Fibroblast of lung (primary cell): ENCODE measurements around the gene IDI1. TPM values are rescaled to one million over a fixed set of nuclear protein-coding genes. Genes with fewer than 3 reads are reported as not detected.

Experiments
- DNase-seq, 2 donors: peaks; one replicate each; pipeline versions ENCODE4 v3.0.0 to v3.0.0-alpha.2; 2010; ENCODE audit warnings: low read depth in 2 of 2
- H2AFZ ChIP-seq: 2 replicates; pipeline ENCODE4 v1.5.1; 2012; ENCODE audit warnings: low read length, control low read depth, inconsistent platforms
- H3K27ac ChIP-seq: 2 replicates; pipeline ENCODE4 v1.5.1; 2011; ENCODE audit warnings: low read length, control low read depth; ENCODE audit not compliant: insufficient read depth
- H3K27me3 ChIP-seq: 2 replicates; pipeline ENCODE4 v1.5.1; 2011; ENCODE audit warnings: mild to moderate bottlenecking, low read length; ENCODE audit not compliant: control insufficient read depth, insufficient read depth
- H3K36me3 ChIP-seq: 2 replicates; pipeline ENCODE4 v1.5.1; 2011; ENCODE audit warnings: low read length; ENCODE audit not compliant: control insufficient read depth, insufficient read depth
- H3K4me1 ChIP-seq: 2 replicates; pipeline ENCODE4 v1.5.1; 2011; ENCODE audit warnings: low read length; ENCODE audit not compliant: control insufficient read depth, insufficient read depth; ENCODE audit errors: extremely low read depth
- H3K4me2 ChIP-seq: 2 replicates; pipeline ENCODE4 v1.5.1; 2011; ENCODE audit warnings: low read length, control low read depth; ENCODE audit not compliant: insufficient read depth; ENCODE audit errors: extremely low read depth
- H3K4me3 ChIP-seq, 4 experiments: fragments of 200-600 bp in 1 of 4; sonication (generic) in 1 of 4; replicated peaks in 1 of 4; 2 replicates each; pipeline ENCODE4 v1.5.1; 2011 to 2016; ENCODE audit warnings: low read length in 4 of 4, low read depth in 3 of 4, mild to moderate bottlenecking in 3 of 4, control low read depth in 2 of 4, inconsistent platforms in 1 of 4, mixed read lengths in 1 of 4; ENCODE audit not compliant: insufficient read depth in 1 of 4; ENCODE audit errors: control extremely low read depth in 1 of 4
- H3K79me2 ChIP-seq: 2 replicates; pipeline ENCODE4 v1.5.1; 2012; ENCODE audit warnings: mild to moderate bottlenecking, low read length, inconsistent platforms; ENCODE audit not compliant: control insufficient read depth, insufficient read depth
- H3K9ac ChIP-seq: 2 replicates; pipeline ENCODE4 v1.5.1; 2011; ENCODE audit warnings: mild to moderate bottlenecking, low read length, control low read depth; ENCODE audit not compliant: insufficient read depth
- H3K9me3 ChIP-seq: 2 replicates; pipeline ENCODE4 v1.5.1; 2012; ENCODE audit warnings: low read depth, low read length; ENCODE audit not compliant: control insufficient read depth, insufficient read depth
- H4K20me1 ChIP-seq: 2 replicates; pipeline ENCODE4 v1.5.1; 2011; ENCODE audit warnings: low read length; ENCODE audit not compliant: control insufficient read depth, insufficient read depth; ENCODE audit errors: extremely low read depth
- EZH2 ChIP-seq: IDR thresholded peaks from 2 replicates; pipeline ENCODE4 v1.5.1; 2012; ENCODE audit warnings: low read length, control low read depth, mild to moderate bottlenecking; ENCODE audit errors: missing control alignments
- polyA plus RNA-seq, 2 donors: library from polyadenylated mRNA; depleted of rRNA in 1 of 2; stranded (reverse) in 1 of 2; unstranded in 1 of 2; fragments of >200 nt; gene quantifications; 2 replicates each; pipeline ENCODE4 v1.2.1, GENCODE V29; 2011 to 2012; ENCODE audit warnings: missing spikeins in 1 of 2
- total RNA-seq: library from RNA; depleted of rRNA; stranded (reverse); fragments of >200 nt; gene quantifications from 2 replicates; pipeline ENCODE4 v1.2.1, GENCODE V29; 2014
- TF ChIP-seq, protein P1 (sequence below), 2 donors: IDR thresholded peaks in 1 of 2; conservative IDR thresholded peaks in 1 of 2; 1 replicate in 1 of 2; 2 replicates in 1 of 2; pipeline ENCODE4 v1.5.1; 2011 to 2012; ENCODE audit warnings: low read length in 2 of 2, control low read depth in 1 of 2, inconsistent platforms in 1 of 2, low read depth in 1 of 2, mild to moderate bottlenecking in 1 of 2

Gene IDI1
- total and polyA plus RNA-seq, 2 donors (not counting 1 experiment from before 2014, with no cell fraction given): 156 to 202 TPM

DNA sequence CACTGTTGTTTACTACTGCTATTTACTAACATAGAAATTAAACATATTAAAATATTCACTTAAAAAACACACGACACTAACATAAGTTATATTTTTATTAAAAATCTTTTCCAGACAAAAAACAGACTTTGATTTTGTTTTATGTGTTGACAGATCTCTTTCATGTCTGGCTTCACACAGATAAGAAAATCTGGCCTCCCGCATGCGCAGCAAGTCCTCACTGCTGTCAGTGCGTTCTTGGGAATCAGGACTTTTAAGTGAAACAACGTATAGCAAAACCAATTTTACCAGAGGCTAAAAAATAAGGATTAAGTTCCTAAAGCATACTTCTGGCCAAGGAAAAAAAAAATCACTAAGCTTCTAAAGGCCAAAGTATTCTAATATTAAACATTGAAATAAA, 1.2 kb upstream of the IDI1 start:
- H3K79me2 ChIP-seq: peaks cover 68% of the 10 kb centered on the region
- DNase-seq: peak; percentile 29 to 40
- H2AFZ ChIP-seq: no peak overlapping the region
- peaks cover 3% of the 10 kb centered on the region for H3K36me3 ChIP-seq
- peaks cover 7% of the 10 kb centered on the region for H3K4me1 ChIP-seq
- H3K9ac ChIP-seq: peak overlapping the region; percentile 97
- H3K27ac ChIP-seq: peak overlapping the region; percentile 98
- H3K9me3 ChIP-seq: no peaks in the 10 kb centered on the region
- H3K27me3 ChIP-seq: no peaks in the 10 kb centered on the region
- H4K20me1 ChIP-seq: no peaks in the 10 kb centered on the region
- H3K4me3 ChIP-seq: peak overlapping the region; percentile 56 to 95 (median 80)
- H3K4me2 ChIP-seq: peak overlapping the region; percentile 90
- TF ChIP-seq, protein P1, sequence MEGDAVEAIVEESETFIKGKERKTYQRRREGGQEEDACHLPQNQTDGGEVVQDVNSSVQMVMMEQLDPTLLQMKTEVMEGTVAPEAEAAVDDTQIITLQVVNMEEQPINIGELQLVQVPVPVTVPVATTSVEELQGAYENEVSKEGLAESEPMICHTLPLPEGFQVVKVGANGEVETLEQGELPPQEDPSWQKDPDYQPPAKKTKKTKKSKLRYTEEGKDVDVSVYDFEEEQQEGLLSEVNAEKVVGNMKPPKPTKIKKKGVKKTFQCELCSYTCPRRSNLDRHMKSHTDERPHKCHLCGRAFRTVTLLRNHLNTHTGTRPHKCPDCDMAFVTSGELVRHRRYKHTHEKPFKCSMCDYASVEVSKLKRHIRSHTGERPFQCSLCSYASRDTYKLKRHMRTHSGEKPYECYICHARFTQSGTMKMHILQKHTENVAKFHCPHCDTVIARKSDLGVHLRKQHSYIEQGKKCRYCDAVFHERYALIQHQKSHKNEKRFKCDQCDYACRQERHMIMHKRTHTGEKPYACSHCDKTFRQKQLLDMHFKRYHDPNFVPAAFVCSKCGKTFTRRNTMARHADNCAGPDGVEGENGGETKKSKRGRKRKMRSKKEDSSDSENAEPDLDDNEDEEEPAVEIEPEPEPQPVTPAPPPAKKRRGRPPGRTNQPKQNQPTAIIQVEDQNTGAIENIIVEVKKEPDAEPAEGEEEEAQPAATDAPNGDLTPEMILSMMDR (conservative IDR thresholded peaks at IDR 0.05 in 1 of 2, IDR thresholded peaks at IDR 0.05 in 1 of 2; ENCODE audit: low read depth in 1 of 2, low read length in 2 of 2): no peak
- TF ChIP-seq EZH2: no peak

DNA sequence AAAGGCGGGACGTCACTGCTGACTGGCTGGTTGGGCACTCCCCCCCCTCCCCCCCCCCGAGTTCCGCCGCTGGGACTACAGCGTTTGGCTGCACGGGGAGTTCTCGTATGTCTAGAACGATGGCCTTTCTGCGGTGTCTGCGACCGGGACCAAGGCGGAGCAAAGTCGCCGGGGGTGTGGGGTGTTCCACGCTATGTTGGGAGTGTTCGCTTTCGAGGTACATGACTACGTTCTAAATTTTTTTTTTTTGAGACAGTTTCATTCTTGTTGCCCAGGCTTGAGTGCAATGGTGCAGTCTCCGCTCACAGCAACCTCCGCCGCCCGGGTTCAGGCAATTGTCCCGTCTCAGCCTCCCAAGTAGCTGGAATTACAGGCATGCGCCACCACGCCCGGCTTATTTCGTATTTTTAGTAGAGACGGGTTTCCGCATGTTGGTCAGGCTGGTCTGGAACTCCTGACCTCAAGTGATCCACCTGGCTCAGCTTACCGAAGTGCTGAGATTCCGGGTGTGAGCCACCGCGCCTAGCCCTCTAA, 573 bp upstream of the IDI1 start:
- H3K27me3 ChIP-seq: no peaks in the 10 kb centered on the region
- peak in 1 of 2 donors; percentile 49 for DNase-seq
- peak overlapping the region; percentile 36 for H2AFZ ChIP-seq

DNA sequence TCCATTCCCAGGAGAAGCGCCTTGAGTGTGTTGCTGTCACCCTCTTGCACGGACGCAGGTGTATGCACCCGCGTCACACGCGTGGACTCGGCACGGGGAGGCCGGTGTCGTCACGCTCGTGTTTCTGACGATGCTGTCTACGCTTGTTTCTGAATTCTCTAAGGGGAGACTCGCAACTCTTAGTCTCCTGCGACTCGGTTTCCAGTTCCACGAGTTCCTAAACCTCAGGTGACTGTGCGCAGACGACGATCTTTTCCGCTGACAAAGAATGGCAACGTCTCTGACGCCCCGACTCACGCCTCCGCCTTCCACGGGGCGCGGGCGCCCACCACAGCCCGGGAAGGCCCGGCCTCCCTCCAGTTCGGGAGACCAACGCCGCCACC, 579 bp downstream of the IDI1 start:
- peaks cover 1% of the 10 kb centered on the region for H4K20me1 ChIP-seq

More for the DNA sequence above, 573 bp upstream of the IDI1 start:
- H3K4me3 ChIP-seq: peak overlapping the region; percentile 56 to 95 (median 80)
- TF ChIP-seq, protein P1 (conservative IDR thresholded peaks at IDR 0.05 in 1 of 2, IDR thresholded peaks at IDR 0.05 in 1 of 2; ENCODE audit: low read depth in 1 of 2, low read length in 2 of 2): no peak
- no peak for TF ChIP-seq EZH2
- H3K36me3 ChIP-seq: peaks cover 3% of the 10 kb centered on the region
- H3K4me2 ChIP-seq: peak overlapping the region; percentile 90
- no peaks in the 10 kb centered on the region for H4K20me1 ChIP-seq
- H3K9me3 ChIP-seq: no peaks in the 10 kb centered on the region
- peaks cover 68% of the 10 kb centered on the region for H3K79me2 ChIP-seq
- H3K4me1 ChIP-seq: peaks cover 4% of the 10 kb centered on the region
- H3K27ac ChIP-seq: peak overlapping the region; percentile 98
- peak overlapping the region; percentile 97 for H3K9ac ChIP-seq

More for the DNA sequence above, 579 bp downstream of the IDI1 start:
- Histone ChIP-seq H3K4me3 (peak overlapping the region; percentile 94 to 99 (median 95)), H3K27me3 (no peaks in the 10 kb centered on the region), H3K9me3 (no peaks in the 10 kb centered on the region), H3K36me3 (peaks cover 1% of the 10 kb centered on the region), H3K79me2 (peaks cover 69% of the 10 kb centered on the region), H2AFZ (peak overlapping the region; percentile 5), H3K4me1 (peaks cover 4% of the 10 kb centered on the region), H3K9ac (peak overlapping the region; percentile 97), H3K27ac (peak overlapping the region; percentile 98), H3K4me2 (peak overlapping the region; percentile 77)
- TF ChIP-seq EZH2: no peak
- peak; percentile 50 for DNase-seq
